Left ventricle myocardium inferior (tissue), 1 donor: ENCODE results near the gene SRPX2. TPM values are rescaled to one million over a fixed set of nuclear protein-coding genes. Genes with fewer than 3 reads are reported as not detected.
A peak's percentile ranks its signal among the peaks of the same experiment; 100 is the strongest.

Experiments used
- DNase-seq: peaks from one replicate; pipeline ENCODE4 v3.0.0-alpha.2; 2020
- H3K27ac ChIP-seq: fragments of 200-600 bp; replicated peaks from 2 replicates; pipeline ENCODE4 v1.8.0; 2021
- H3K27me3 ChIP-seq: fragments of 200-600 bp; 2 replicates; pipeline ENCODE4 v1.8.0; 2021; ENCODE audit warnings: low read depth
- H3K36me3 ChIP-seq: fragments of 200-600 bp; 2 replicates; pipeline ENCODE4 v1.8.0; 2021
- H3K4me1 ChIP-seq: fragments of 200-600 bp; 2 replicates; pipeline ENCODE4 v1.8.0; 2021
- H3K4me3 ChIP-seq: fragments of 200-600 bp; 2 replicates; pipeline ENCODE4 v1.8.0; 2021; ENCODE audit warnings: mild to moderate bottlenecking, moderate library complexity
- H3K9me3 ChIP-seq: fragments of 200-600 bp; replicated peaks from 2 replicates; pipeline ENCODE4 v1.8.0; 2021
- intact Hi-C: fragments of 100-400 bp; cut with micrococcal nuclease; formaldehyde crosslinking; loops from one replicate; pipeline ENCODE4 v1.11.0; 2022
- total RNA-seq: library from RNA; stranded (reverse); fragmentation: NEBNext Ultra II Directional; extraction: Animal tissue kit (Norgen Biotek cat#: 25700); gene quantifications from one replicate; pipeline ENCODE4 v1.2.1, GENCODE V29; 2021
- TF ChIP-seq, protein P1 (sequence below): fragments of 200-600 bp; IDR thresholded peaks from 2 replicates; pipeline ENCODE4 v1.8.0; 2021; ENCODE audit warnings: antibody characterized with exemption, mild to moderate bottlenecking, borderline replicate concordance
- donor health status: DM: no; HTN: yes; CAD: no; lungs with severe emphysema.

Gene SRPX2
- total RNA-seq, 1 donor from 2014 or later, result 7.5 TPM

DNA sequence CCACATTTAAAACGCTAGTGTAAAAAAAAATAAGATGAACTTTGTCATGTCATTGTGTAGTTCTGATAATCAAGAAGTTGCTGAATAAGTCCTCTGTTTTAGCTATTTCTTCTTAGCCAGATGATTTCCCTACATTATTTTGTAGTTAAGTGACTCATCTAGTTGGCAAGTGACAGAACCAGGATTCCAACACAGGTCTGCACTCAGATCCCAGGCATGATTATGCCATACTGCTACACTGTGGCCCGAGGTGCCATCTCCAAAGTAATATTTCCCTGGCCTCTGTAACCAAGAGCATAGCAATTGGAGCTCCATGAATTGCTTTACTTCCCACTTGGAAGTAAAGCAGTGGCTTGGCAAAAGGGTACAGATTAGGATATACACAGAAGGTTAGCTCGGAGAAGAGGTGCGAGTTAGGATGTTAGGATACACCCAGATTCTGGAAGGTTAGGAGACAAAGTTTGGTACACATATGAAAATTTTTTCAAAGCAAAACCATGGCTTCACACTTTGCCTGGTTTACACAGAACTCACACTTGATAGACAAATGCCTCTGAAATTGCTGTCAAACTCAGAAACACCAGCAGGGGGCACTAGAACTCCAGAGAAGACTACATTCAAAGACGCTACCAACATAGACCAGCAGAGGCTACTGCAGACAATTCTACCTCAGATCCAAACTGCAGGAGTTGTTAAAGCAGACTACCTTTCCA, 41.4 kb downstream of the SRPX2 start:
- DNase-seq, result no peak

DNA sequence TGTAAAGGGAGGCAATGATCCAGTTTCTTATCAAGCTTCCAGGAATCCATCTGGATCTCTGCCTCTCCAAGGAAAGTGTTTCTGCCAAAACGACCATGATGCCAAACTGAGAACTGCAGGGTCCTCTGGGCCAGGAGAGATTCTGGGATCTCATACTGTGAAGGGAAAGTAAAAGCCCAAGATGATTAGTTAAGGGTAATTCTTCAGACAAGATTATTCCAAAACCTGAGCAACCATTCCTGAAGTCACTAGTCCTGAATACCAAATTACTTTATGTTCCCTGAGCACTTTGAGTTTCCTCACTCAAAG, 42.0 kb downstream of the SRPX2 start:
- H3K9me3 ChIP-seq, result no peaks in the 10 kb centered on the region
- no peaks in the 10 kb centered on the region for H3K36me3 ChIP-seq
- no peak for DNase-seq
- no peaks in the 10 kb centered on the region for H3K4me1 ChIP-seq
- TF ChIP-seq, protein P1, sequence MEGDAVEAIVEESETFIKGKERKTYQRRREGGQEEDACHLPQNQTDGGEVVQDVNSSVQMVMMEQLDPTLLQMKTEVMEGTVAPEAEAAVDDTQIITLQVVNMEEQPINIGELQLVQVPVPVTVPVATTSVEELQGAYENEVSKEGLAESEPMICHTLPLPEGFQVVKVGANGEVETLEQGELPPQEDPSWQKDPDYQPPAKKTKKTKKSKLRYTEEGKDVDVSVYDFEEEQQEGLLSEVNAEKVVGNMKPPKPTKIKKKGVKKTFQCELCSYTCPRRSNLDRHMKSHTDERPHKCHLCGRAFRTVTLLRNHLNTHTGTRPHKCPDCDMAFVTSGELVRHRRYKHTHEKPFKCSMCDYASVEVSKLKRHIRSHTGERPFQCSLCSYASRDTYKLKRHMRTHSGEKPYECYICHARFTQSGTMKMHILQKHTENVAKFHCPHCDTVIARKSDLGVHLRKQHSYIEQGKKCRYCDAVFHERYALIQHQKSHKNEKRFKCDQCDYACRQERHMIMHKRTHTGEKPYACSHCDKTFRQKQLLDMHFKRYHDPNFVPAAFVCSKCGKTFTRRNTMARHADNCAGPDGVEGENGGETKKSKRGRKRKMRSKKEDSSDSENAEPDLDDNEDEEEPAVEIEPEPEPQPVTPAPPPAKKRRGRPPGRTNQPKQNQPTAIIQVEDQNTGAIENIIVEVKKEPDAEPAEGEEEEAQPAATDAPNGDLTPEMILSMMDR, result no peak
- no peak overlapping the region for H3K4me3 ChIP-seq
- H3K27me3 ChIP-seq, result no peaks in the 10 kb centered on the region
- H3K27ac ChIP-seq, result no peak overlapping the region
- intact Hi-C loops, result loop anchor here (5.0 kb wide), 1 partner anchor 81 kb away; no protein-coding TSS in a partner anchor

More for the DNA sequence above, 41.4 kb downstream of the SRPX2 start:
- TF ChIP-seq, protein P1, result peak; percentile 83
- intact Hi-C loops, result loop anchor here (5.0 kb wide), 1 partner anchor 82 kb away; no protein-coding TSS in a partner anchor
- Histone ChIP-seq H3K27ac (no peak overlapping the region), H3K4me1 (no peaks in the 10 kb centered on the region), H3K36me3 (no peaks in the 10 kb centered on the region), H3K4me3 (no peak overlapping the region), H3K27me3 (no peaks in the 10 kb centered on the region), H3K9me3 (no peaks in the 10 kb centered on the region)

DNA sequence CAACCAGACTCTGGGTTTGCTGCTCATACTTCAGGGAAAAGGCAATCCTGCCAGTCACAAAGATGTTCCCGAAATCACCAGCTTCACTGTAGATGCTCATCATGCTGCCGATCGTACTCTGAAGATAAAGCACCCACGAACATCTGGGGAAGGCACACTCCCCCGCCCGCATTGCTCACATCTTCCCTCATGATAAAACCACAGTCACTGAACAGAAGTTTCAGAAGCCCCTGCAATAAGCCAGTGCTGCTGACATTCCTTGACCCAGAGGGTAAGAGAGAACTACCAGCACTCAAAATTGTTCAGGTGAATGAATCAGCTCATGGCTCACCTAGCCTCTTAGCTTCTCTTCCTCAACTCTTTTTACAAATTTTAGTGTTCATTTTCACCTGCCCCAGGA, 43.1 kb downstream of the SRPX2 start:
- TF ChIP-seq, protein P1, result no peak
- no peaks in the 10 kb centered on the region for H3K9me3 ChIP-seq
- no peaks in the 10 kb centered on the region for H3K36me3 ChIP-seq
- DNase-seq, result no peak
- H3K4me3 ChIP-seq, result no peak overlapping the region
- intact Hi-C loops, result loop anchor here (5.0 kb wide), 1 partner anchor 80 kb away; no protein-coding TSS in a partner anchor
- H3K27me3 ChIP-seq, result no peaks in the 10 kb centered on the region
- H3K27ac ChIP-seq, result no peak overlapping the region
- H3K4me1 ChIP-seq, result no peaks in the 10 kb centered on the region

DNA sequence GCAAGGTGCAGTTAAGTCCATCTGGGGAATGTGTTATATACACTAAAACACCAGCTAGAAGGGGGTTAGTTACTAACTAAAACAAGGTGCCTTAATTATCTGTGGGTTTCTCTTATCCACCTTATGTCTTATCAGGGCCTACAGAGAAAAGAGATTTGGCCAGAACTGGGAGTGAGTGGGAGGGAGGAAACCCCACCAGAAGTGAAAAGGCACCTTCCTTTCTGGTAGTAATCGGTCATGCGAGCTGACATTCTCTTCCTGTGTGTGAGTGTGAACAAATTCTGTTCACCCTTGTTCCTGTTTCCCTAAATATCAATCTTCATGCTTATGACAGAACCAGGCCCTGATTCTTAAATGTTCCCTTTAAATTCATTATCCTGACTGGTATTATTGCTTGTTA, 43.5 kb downstream of the SRPX2 start:
- no peaks in the 10 kb centered on the region for H3K4me1 ChIP-seq
- H3K27me3 ChIP-seq, result no peaks in the 10 kb centered on the region
- no peak overlapping the region for H3K4me3 ChIP-seq
- intact Hi-C loops, result loop anchor here (5.0 kb wide), 1 partner anchor 80 kb away; no protein-coding TSS in a partner anchor
- TF ChIP-seq, protein P1, result no peak
- H3K9me3 ChIP-seq, result no peaks in the 10 kb centered on the region
- H3K27ac ChIP-seq, result no peak overlapping the region
- no peak for DNase-seq
- H3K36me3 ChIP-seq, result no peaks in the 10 kb centered on the region

DNA sequence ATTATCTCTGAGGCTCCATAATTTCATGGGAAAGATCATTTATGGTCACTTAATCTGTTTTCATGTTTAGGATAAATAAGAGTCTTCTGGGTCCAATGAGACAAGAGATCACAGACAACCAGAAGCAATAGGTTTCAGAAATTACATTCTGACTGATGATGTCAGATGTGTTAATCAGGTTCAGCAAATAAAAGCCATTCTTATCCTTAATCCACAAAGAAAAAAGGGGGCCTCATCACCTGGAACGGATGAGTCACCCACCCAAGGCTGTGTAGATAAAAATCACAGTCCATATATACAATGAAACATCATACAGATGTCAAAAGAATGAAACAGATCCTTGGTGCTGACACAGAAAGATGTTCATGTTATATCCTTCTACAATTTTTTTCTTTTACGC, 51.3 kb downstream of the SRPX2 start:
- intact Hi-C loops, result no loop called here
- Histone ChIP-seq H3K27ac (no peak overlapping the region), H3K4me3 (no peak overlapping the region), H3K27me3 (no peaks in the 10 kb centered on the region), H3K4me1 (no peaks in the 10 kb centered on the region), H3K9me3 (no peaks in the 10 kb centered on the region), H3K36me3 (no peaks in the 10 kb centered on the region)
- TF ChIP-seq, protein P1, result no peak
- no peak for DNase-seq
